Skin epidermis (tissue), 12 donors: ENCODE results near the gene CDC45.

Experiments used
- H3K27ac ChIP-seq, 21 experiments: fragments of 200-600 bp; sonication (generic) in 11 of 21; one replicate each; pipeline ENCODE4 v1.5.0; 2020; ENCODE audit warnings: mild to moderate bottlenecking in 3 of 21, inconsistent platforms in 2 of 21, moderate library complexity in 2 of 21
- H3K4me3 ChIP-seq, 7 experiments: fragments of 200-600 bp; sonication (generic) in 2 of 7; one replicate each; pipeline ENCODE4 v1.5.0; 2020; ENCODE audit warnings: inconsistent platforms in 2 of 7, mild to moderate bottlenecking in 2 of 7, moderate library complexity in 1 of 7

CDC45 gene

DNA sequence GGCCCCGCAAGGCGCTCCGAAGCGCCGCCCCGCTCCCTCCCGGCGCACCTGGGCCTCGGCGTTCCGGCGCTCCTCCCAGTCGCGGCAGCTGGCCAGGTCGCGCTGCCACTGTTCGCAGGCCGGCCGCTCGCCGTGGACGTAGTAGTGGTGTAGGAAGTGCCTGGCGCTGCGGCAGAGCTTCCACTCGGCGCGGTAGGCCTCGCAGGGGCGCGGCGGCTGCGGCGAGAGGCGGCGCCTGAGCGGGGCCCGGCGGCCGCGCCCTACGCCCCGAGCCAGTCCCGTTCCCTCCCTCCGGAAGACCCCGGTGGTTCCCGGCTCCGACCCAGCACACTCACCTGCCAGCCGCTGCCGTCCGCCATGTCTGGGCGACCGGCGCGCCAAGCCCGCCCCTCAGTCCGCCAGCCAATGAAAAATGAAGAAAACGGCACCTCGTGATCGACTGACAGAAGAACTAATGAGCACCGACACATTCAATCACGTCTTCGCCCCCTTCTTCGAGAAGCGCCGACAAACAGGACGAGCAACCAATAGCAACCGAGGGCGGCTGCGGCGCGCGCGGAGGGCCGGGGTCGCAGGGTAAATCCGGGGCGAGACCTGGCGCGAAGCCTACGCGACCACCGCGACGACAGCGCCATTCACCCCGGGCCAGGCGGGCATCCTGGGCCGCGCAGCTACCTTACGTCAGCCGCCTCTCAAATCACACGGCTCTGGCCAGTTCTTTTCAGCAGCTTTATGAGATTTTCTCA lies 32.2 kb upstream of the CDC45 start, which contains the start of gene C22orf39:
Gene C22orf39 (minus strand): TSS at position 382 of the 746 bp plus-strand sequence. CDS start 23 bp downstream, at position 359.
- Histone ChIP-seq H3K4me3 (peak within 1 kb of the TSS; percentile 64 to 92 (median 85)), H3K27ac (peak within 1 kb of the TSS; percentile 78 to 98 (median 92))

DNA sequence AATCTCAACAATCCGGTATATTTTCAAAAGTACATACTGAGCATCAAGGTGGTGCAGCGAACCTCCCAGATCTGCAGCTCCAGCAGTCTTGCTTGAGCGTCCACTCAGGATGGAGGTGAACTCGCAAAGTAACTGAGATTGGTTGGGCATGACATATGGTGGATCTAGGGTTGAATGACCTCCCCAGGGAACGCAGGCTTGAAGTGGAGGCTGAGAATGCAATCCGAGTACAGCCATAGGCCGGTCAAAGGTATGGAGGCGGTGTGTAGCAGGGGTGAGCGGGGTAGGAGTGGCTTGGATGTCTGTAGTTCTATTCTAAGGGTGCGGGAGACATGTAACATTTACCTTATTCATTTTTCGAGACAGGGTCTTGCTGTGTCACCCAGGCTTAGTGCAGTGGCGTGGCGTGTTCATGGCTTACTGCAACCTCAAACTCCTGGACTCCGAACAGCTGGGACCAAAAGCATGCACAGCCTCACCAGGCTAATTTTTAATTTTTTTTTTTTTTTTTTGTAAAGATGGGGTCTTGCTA lies 31.6 kb upstream of the CDC45 start:
- peak overlapping the region; percentile 64 to 92 (median 85) for H3K4me3 ChIP-seq
- H3K27ac ChIP-seq: peak overlapping the region in 20 of 21 experiments; percentile 40 to 98 (median 92)

DNA sequence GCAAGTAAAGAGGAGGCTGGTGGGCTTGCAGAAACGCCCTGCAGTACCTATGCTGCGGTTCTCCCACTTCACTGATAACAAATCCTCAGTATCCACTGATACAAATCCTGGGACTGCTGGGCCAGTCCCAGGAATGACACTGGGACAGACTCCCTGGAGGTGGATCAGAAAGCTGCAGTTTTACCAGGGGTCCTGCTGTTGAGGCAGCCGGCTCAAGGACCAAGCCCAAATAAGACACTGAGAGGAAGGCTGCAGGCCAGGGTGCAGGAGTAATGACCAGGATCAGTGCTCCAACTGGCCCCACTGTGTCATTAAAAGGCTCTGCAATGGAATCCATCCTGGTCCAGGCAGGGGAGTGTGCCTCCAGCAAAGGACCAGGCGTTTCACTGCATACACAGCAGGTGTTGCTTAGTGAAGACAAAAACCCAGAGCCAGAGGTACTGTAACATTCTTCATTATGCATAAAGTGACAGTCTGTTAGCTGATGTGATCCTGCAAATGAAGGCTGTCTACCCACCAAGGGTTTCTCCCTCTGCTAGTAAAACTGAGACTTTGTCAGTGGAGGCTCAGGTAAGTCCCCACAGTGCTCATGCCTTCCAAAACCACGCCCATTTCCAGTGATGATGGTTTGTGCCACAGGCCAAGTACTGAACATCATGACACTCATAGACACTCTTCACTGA lies 30.8 kb upstream of the CDC45 start:
- Histone ChIP-seq H3K4me3 (no peak overlapping the region), H3K27ac (peak overlapping the region in 1 of 21 experiments; percentile 93)

DNA sequence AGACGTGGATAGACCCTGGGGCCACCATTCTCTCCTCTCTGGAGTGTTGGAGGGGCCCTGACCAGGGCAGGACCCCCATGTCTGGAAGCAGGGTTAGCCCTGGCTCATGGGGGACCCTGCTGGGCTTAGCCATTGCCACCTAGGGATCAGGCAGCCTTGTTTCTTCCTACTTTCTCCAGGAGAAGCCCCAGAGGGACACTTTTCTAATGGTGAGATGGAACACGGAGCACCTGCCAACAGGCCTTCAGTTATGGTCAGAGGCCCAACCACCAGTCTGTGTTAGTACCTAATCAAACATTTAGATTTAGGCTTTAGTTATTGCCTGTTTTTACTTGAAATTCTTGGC lies 30.3 kb upstream of the CDC45 start:
- Histone ChIP-seq H3K27ac (no peak overlapping the region), H3K4me3 (no peak overlapping the region)

DNA sequence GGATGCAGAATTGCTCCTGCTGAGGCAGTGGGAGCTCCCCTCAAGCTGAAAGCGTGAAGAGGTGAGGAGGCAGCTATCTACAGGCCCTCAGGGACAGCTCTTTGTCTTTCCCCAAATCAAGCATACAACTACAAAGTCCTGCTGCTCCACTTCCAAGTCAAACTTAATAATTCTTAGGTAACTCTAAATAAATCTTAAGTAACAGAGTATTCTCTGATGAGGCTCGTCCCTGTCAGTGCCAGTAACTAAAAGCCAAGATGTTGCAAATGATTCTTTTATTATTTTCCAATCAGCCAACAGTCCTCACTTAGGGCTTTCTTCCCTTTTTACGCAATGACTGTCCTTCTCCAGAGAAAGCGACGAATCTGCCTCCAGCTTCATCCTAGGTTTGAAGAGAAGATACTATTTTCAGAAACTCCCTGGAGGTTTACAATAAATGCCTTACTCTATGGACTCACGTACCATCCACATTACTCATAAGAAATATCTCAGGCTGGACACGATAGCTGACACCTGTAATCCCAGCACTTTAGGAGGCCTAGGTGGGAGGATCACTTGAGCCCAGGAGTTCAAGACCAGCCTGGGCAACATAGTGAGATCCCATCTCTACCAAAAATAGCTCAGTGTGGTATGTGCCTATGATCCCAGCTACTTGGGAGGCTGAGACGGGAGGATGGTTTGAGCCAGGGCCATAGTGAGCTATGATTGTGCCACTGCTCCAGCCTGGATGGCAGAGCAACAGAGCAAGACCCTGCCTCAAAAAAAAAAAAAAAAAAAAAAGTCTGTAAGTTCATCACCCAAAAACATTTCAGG lies 29.2 kb upstream of the CDC45 start:
- Histone ChIP-seq H3K27ac (no peak overlapping the region), H3K4me3 (no peak overlapping the region)

DNA sequence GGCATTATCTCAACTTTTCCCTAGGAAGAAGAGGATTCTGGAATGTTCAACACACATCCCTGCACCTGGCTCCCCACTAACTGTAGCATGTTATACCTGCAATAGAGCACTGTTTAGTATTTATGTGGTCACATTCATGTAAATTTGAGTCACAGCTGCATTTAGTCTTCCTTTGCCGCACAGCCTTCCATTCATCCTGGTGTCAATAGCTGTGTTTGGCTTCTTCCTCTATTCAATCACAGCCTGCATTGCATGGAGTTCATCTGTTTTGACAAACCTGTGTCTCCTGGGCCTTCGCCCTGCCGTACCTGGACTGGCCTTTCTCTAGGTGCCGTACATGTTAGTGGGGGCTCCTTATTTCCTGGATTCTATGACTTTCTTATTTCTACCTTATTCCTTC lies 28.1 kb upstream of the CDC45 start:
- no peak overlapping the region for H3K4me3 ChIP-seq
- no peak overlapping the region for H3K27ac ChIP-seq

DNA sequence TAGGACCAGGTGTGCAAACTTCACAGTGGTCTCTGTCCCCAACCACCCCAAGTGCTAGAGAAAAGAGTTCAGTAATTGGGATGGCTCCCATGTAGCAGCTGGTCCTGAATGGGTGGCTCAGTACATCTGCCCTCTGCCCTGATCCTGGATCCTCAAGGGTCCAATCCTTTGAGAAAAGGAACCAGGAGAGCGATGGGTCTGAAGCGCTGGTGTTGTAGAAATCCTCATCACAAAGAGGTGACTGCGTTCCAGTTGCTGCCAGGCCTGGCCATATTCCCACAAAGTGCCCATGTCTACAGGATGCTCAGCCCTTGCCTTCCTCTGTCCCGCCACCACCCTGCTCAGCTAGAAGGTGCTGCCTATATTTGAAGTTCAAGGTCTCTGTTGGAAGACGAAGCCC lies 26.0 kb upstream of the CDC45 start:
- Histone ChIP-seq H3K27ac (no peak overlapping the region), H3K4me3 (no peak overlapping the region)

DNA sequence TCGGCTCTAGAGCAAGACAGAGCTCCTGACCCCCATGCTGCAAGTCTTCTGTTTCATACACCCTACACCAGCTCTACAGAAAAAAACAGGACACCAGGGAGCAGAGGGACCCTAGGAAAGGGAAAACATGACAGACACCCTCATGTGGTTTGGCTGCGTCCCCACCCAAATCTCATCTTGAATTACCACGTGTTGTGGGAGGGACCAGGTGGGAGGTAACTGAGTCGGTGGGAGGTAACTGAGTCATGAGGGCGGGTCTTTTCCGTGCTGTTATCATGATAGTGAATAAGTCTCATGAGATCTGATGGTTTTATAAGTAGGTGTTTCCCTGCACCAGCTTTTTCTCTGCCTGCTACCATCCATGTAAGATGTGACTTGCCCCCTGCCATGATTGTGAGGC lies 25.6 kb upstream of the CDC45 start:
- no peak overlapping the region for H3K27ac ChIP-seq
- H3K4me3 ChIP-seq: no peak overlapping the region

DNA sequence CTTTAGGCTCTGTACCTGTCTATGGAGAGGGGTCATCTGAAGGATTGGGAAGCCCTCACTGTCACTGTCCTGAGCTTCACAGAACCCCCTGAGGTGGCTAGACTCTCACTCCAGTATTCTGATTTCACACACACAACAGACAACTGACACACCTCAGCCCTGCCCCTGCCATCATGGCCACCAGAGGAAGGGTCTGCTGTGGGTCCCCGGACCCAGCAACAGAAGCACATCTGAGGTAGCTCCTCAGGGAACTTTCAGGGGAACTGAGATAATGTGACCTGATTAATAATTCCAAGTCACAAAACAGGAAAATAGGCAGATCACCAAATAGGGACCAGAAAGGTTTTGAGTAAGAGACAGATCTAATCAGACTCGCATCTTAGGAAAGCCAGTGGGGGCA lies 24.7 kb upstream of the CDC45 start:
- Histone ChIP-seq H3K4me3 (no peak overlapping the region), H3K27ac (no peak overlapping the region)

DNA sequence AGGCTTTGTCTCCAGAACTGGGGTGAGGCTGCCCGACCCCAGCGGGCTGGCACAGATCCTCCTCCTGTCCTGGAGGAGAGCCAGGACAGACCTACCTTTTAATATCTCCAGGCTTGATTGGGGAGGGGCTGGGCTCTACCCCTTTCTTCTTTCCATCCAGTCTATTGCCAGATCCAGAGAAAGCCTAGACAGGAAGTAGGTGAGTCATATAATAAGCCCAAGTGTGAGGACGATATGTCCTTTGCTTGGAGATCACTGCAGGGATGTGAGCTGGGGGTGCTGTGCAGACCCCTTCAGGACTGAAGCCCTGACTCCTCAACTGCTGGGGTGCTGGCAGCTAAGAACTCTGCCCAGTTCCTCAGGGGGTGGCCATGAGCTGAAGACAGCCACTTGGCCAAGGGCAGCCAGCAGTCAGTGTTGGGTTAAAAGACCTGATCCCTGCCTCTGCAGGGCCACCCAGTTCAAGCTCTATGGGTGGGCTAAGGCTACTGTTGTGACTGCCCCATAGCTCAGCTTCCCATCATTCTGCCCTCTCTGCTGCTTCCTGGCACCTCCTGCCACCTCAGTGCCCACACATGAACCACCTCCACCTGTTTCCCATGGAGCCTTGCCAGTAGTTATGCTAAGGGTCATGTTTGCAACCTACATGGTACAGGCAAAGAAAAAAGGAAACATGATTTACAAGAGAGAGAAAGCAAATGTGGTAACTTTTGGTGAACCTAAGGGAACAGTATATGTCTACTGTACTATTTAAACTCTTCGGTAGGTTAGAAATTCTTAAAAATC lies 23.9 kb upstream of the CDC45 start:
- no peak overlapping the region for H3K4me3 ChIP-seq
- no peak overlapping the region for H3K27ac ChIP-seq

DNA sequence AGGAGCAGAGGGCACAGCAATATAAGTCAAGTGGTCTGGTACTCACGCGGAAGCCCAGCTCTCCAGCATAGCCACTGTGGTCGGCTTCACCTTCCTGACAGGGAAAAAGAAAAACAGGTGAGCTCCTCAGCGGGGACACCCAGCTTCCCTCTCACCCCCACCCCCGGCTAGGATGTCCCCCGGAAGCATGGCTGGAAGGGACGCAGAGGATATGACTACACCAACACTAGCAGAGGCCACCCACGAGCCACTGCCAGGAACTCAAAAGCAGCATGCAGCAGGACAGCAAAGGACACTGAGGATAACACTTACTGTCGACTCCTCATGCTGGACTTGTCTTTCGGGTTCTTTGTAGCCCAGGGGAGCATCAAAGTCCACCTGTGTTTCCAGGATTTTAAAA lies 23.2 kb upstream of the CDC45 start:
- H3K27ac ChIP-seq: no peak overlapping the region
- no peak overlapping the region for H3K4me3 ChIP-seq

DNA sequence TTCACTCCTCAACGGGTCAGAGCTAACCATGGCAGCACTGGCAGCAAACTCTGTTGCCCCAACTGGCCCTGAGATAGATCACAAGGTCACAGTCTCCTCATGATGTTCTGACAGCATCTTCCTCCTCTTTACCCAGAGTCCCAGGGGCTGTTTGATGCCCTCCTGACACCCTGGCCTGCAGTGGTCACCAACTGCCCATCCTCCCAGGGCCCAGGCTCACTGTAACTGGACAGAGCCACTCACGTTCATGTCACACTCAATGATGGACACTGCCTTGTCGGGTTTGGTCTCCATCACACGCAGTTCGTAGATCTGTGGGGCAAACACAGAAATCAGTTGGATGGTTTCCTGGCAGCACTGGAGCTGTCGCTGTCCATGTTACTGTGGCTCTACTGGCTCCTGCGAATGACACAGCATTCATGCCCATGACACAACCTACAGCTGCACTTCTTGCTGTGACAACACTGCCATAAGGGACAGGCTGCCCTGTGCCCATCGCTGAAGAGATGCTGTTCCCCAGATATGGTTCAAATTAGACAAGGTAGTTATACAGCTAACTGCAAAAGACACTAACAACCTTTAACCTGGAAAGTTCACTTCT lies 21.8 kb upstream of the CDC45 start:
- no peak overlapping the region for H3K4me3 ChIP-seq
- no peak overlapping the region for H3K27ac ChIP-seq

DNA sequence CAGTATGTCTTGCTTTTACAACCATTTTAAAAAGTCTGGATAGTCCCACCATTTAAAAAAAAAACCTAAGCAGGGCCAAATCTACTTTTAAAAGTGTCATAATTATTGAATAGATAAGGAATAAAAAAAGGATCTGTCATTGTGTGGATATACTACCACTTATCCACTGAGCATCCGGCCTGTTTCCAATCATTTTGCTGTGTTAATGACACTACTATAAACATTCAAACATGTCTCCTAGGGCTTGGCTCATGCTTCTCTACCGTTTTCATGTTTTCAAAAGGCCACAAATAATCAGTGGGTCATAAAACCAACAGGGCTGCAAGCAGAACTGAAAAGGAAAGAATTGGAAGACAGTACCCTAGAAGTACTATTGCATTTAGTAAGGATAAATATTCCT lies 19.7 kb upstream of the CDC45 start:
- Histone ChIP-seq H3K4me3 (no peak overlapping the region), H3K27ac (no peak overlapping the region)

DNA sequence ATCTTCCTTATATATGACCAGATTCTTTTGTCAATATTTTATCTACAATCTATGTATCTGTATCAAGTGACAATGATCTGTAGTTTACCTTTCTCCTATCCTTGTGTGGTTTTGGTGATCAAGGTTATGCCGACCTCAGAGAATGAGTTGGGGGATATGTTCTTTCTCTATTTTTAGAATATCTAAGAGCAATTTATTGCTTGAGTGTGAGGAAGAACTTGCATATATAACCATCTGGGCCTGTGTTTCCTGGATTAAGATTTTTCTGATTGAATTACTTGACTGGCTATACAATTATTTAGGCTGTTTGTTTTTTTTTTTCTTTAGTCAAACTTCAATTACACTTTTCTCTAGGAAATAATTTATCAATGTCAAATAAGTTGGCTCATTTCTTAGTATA lies 18.2 kb upstream of the CDC45 start:
- H3K27ac ChIP-seq: no peak overlapping the region
- H3K4me3 ChIP-seq: no peak overlapping the region

DNA sequence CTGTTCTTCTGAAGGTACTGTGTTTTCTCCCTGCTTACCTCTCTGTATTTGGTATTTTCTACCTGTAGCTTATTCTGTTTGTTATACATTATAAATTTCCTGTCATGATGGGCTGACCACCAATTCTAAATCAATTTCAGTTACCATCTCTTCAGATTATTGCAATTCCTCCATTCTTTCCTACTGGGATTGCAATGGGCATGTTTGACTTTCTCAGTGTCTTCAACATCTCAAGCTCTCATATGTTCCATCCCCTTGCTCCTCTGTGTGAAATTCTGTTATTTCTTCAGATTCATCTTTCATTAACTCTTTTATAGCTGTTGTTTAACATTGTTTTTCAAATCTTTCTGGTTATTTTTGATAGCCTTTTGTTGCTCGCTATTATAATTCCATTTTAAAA lies 16.7 kb upstream of the CDC45 start:
- H3K27ac ChIP-seq: no peak overlapping the region
- no peak overlapping the region for H3K4me3 ChIP-seq

DNA sequence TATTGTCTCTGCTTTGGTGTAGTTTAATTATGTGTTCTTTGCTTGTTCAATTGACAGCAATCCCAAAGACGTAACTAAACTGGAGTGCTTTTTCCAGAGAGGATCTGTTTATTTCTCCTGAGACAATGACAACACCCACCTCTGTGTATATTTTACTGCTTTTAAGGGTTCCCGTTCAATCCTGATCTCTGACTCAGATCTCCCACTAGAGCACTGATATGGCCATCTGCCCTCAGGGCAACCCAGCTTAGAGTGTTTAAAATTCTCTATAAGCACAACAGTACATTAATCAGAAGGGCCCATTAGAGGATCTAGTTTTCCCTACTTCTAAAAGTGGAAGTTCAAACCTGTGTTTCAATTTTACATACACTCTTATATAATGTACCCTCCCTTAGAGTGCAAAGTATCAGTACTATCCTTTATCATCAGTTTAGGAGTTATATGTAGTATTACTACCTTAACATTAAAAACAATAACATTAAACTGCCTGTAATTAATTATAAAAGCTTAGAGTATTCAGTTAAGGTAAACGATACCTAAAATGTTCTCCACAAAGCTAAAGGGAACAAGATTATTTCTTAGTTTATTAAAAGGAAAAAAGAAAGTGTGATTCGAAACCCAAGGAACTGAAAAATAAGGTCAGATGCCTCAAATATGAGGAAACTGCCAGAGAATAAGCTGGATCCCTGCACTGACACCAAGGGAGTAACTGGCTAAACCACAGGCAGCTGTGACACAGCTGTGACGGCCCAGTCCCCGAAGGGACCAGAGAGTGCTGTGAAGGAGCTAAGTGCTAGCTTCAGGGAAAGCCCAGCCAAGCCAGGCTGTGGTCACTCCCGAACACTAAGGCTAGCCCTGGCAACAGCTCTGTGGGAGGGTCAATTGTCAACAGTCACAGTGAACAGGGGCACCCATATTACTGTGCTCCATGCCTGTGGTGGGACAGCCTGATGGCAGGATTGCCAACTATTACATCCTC lies 15.9 kb upstream of the CDC45 start:
- H3K4me3 ChIP-seq: no peak overlapping the region
- H3K27ac ChIP-seq: peak overlapping the region in 1 of 21 experiments; percentile 40

DNA sequence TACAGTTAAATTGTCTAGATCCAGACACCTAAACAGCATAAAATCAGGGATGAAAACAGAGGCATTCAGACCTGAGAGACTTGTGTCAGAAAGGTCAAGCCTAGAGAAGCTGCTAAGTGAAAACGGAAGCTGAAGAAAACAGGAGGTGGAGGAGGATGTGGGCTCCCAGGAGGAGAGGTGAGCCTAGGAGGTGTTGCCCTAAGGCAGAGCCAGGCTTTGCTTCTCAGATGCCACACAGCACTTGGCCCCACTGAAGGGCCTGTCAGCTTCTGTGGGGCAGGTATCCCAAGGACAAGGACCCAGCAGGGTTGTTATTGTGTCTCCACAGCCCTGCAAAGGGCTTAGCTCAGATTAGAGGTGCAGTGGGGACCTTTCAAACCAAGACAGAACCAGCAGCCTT lies 15.2 kb upstream of the CDC45 start:
- Histone ChIP-seq H3K4me3 (no peak overlapping the region), H3K27ac (peak overlapping the region in 3 of 21 experiments; percentile 8 to 43 (median 23))

DNA sequence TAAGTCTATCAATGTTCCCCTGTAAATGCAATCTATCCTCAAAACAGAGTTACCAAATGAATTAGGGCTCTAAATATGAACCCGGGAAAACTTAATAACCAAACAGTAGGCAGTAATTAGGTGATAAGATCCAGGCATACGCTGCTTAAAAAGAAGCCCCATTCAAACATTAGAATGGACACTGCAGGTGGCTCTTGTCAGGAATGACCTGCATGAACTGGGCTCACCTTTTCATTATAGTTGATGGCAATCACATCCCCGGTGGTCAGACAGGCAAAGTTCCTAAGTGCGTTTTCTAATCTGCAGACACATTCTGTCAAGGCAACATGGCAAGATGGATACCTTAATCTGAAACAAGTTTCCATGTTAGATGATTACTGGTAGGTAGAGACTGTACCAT lies 14.7 kb upstream of the CDC45 start:
- H3K27ac ChIP-seq: no peak overlapping the region

More for the DNA sequence above, 14.7 kb upstream of the CDC45 start:
- H3K4me3 ChIP-seq: no peak overlapping the region
